HepG2 (cell line): ENCODE results near the gene THEM4. TPM values are rescaled to one million over a fixed set of nuclear protein-coding genes. Genes with fewer than 3 reads are reported as not detected.
"Not testable (repeated sequence)": the region's sequence is repeated elsewhere in the genome, so short reads cannot be mapped to it uniquely, and the experiment has no call there.

Experiments
- ATAC-seq: fragments of 200-7000 bp; cut with Tn5 transposase; 3 replicates; pipeline ENCODE4 v1.9.1; 2020; ENCODE audit warnings: mild to moderate bottlenecking, moderate library complexity
- BruUV-seq: library from RNA; stranded (reverse); fragments of 400-500 nt; replicated peaks from 2 replicates; lab custom pipeline; 2021; lab: Mats Ljungman, UMichigan
- CTCF ChIA-PET: fragments of 300-600 bp; formaldehyde crosslinking; extraction: SDS; loops from one replicate; lab custom pipeline; 2021; ENCODE audit warnings: low total read pairs, inconsistent platforms, low intra/inter-chr PET ratio; lab: Yijun Ruan, JAX
- POLR2A ChIA-PET: fragments of 350-600 bp; sonication (Branson Sonifier 250); formaldehyde crosslinking; loops from one replicate; lab custom pipeline; 2020; ENCODE audit warnings: antibody characterized with exemption, inconsistent platforms; lab: Yijun Ruan, JAX
- DNase-seq: peaks from one replicate; pipeline ENCODE4 v3.0.0-alpha.2; 2015; ENCODE audit warnings: low spot score
- FAIRE-seq: peaks from 3 replicates; lab custom pipeline; 2011; peaks lifted over from hg19 to GRCh38; lab: Jason Lieb, UNC
- H2AFZ ChIP-seq: one replicate; pipeline ENCODE4 v1.6.1; 2011; ENCODE audit warnings: low read length, inconsistent platforms
- H3K27ac ChIP-seq: fragments of 300-600 bp; 3 replicates; pipeline ENCODE4 v1.8.0; 2011; ENCODE audit warnings: mixed run types, mild to moderate bottlenecking, mixed read lengths, low read length, inconsistent platforms; ENCODE audit not compliant: insufficient read depth; ENCODE audit errors: extremely low read length
- H3K27me3 ChIP-seq, 2 experiments: fragments of 200-600 bp in 1 of 2; 2 replicates in 1 of 2; 3 replicates in 1 of 2; pipeline versions ENCODE4 v1.6.0 to v1.8.0; 2011; ENCODE audit warnings: low read length in 2 of 2, mild to moderate bottlenecking in 2 of 2, moderate library complexity in 2 of 2, inconsistent platforms in 1 of 2; ENCODE audit not compliant: insufficient read depth in 2 of 2, control insufficient read depth in 1 of 2
- H3K36me3 ChIP-seq, 2 experiments: fragments of 200-600 bp in 1 of 2; replicated peaks in 1 of 2; 2 replicates in 1 of 2; 3 replicates in 1 of 2; pipeline versions ENCODE4 v1.5.1 to v1.8.0; 2011; ENCODE audit warnings: low read length in 2 of 2, inconsistent platforms in 1 of 2; ENCODE audit not compliant: insufficient read depth in 2 of 2, control insufficient read depth in 1 of 2
- H3K4me1 ChIP-seq: 2 replicates; pipeline ENCODE4 v1.5.1; 2012; ENCODE audit warnings: low read length, inconsistent platforms; ENCODE audit not compliant: insufficient read depth
- H3K4me2 ChIP-seq: 2 replicates; pipeline ENCODE4 v1.6.0; 2011; ENCODE audit warnings: low read depth, low read length, inconsistent platforms
- H3K4me3 ChIP-seq, 3 experiments: fragments of 200-600 bp in 1 of 3; sonication (generic), shearing (Covaris generic) in 1 of 3; replicated peaks in 1 of 3; 2 replicates each; pipeline ENCODE4 v1.5.1; 2011 to 2016; ENCODE audit warnings: low read length in 3 of 3, inconsistent platforms in 2 of 3, low read depth in 2 of 3, mild to moderate bottlenecking in 2 of 3, control low read depth in 1 of 3, mixed read lengths in 1 of 3; ENCODE audit not compliant: insufficient read depth in 1 of 3
- H3K79me2 ChIP-seq: one replicate; pipeline ENCODE4 v1.6.1; 2011; ENCODE audit warnings: low read length, inconsistent platforms; ENCODE audit not compliant: insufficient read depth
- H3K9ac ChIP-seq: 2 replicates; pipeline ENCODE4 v1.6.0; 2011; ENCODE audit warnings: mild to moderate bottlenecking, low read depth, low read length, inconsistent platforms; ENCODE audit not compliant: insufficient read depth
- H3K9me3 ChIP-seq: 2 replicates; pipeline ENCODE4 v1.5.1; 2012; ENCODE audit warnings: mild to moderate bottlenecking, low read length
- H4K20me1 ChIP-seq: 2 replicates; pipeline ENCODE4 v1.6.0; 2011; ENCODE audit warnings: inconsistent platforms, mild to moderate bottlenecking, low read length, moderate library complexity; ENCODE audit not compliant: insufficient read depth
- ELF1 ChIP-seq: sonication (generic); formaldehyde crosslinking; IDR thresholded peaks from 2 replicates; pipeline ENCODE4 v1.4.0; 2020; ENCODE audit warnings: missing genetic modification reagents
- EP300 ChIP-seq, 3 experiments: sonication (generic) in 1 of 3; formaldehyde crosslinking in 1 of 3; IDR thresholded peaks; 2 replicates each; pipeline versions ENCODE4 v1.5.1 to v1.6.1; 2011 to 2020; ENCODE audit warnings: low read depth in 2 of 3, low read length in 2 of 3, borderline replicate concordance in 1 of 3, improper control_type of control experiment in 1 of 3, mild to moderate bottlenecking in 1 of 3, missing genetic modification reagents in 1 of 3, moderate library complexity in 1 of 3
- HNF1B ChIP-seq: sonication (generic); formaldehyde crosslinking; IDR thresholded peaks from 2 replicates; pipeline ENCODE4 v1.5.1; 2020; ENCODE audit warnings: mild to moderate bottlenecking, moderate library complexity, missing genetic modification reagents
- KLF11 ChIP-seq: IDR thresholded peaks from 2 replicates; pipeline ENCODE4 v1.6.1; 2016; ENCODE audit warnings: missing compliant biosample characterization
- MXD3 ChIP-seq: IDR thresholded peaks from 2 replicates; pipeline ENCODE4 v1.6.1; 2016; ENCODE audit warnings: mild to moderate bottlenecking, missing biosample characterization, missing genetic modification reagents
- PRMT3 ChIP-seq: sonication (generic); formaldehyde crosslinking; IDR thresholded peaks from 2 replicates; pipeline ENCODE4 v1.8.1; 2022; ENCODE audit warnings: low read depth, mild to moderate bottlenecking, moderate library complexity, missing genetic modification reagents, borderline replicate concordance
- THAP8 ChIP-seq: sonication (generic); formaldehyde crosslinking; IDR thresholded peaks from 2 replicates; pipeline ENCODE4 v1.5.1; 2020; ENCODE audit warnings: missing genetic modification reagents, mild to moderate bottlenecking, borderline replicate concordance
- U2AF1 ChIP-seq: fragments of 200-400 bp; formaldehyde crosslinking; optimal IDR thresholded peaks from 2 replicates; pipeline ENCODE3; 2017; ENCODE audit warnings: mild to moderate bottlenecking, low read depth, low read length
- ZNF17 ChIP-seq: sonication (generic); formaldehyde crosslinking; IDR thresholded peaks from 2 replicates; pipeline ENCODE4 v1.5.0; 2020; ENCODE audit warnings: mild to moderate bottlenecking, missing genetic modification reagents
- ZNF543 ChIP-seq: sonication (generic); formaldehyde crosslinking; IDR thresholded peaks from 2 replicates; pipeline ENCODE4 v1.4.0; 2020; ENCODE audit warnings: mild to moderate bottlenecking, missing genetic modification reagents
- ZNF761 ChIP-seq: sonication (generic); formaldehyde crosslinking; conservative IDR thresholded peaks from 2 replicates; pipeline ENCODE4 v1.4.0; 2020; ENCODE audit warnings: mild to moderate bottlenecking, missing genetic modification reagents
- WGBS: methylation state at CpG from one replicate; pipeline ENCODE4 v1.1.6; 2017; ENCODE audit warnings: low lambda C conversion rate; 5-methylcytosine and 5-hydroxymethylcytosine counted together
- in situ Hi-C: cut with HindIII; loops from 2 replicates; pipeline ENCODE4 v1.10.0; 2017; ENCODE audit warnings: low pct_unique_long_range_greater_than_20kb; ENCODE audit not compliant: extremely low pct_ligation_motif_present
- intact Hi-C: fragments of 100-400 bp; cut with micrococcal nuclease; formaldehyde crosslinking; loops from one replicate; pipeline ENCODE4 v1.10.0; 2022; ENCODE audit not compliant: unreplicated experiment
- polyA plus RNA-seq, 8 experiments: library from polyadenylated mRNA; depleted of rRNA in 3 of 8; stranded (reverse) in 7 of 8; unstranded in 1 of 8; fragments of >200 nt; fragmentation: Illumina TruSeq in 4 of 8; extraction: Trizol in 4 of 8; gene quantifications; 2 replicates each; pipeline versions ENCODE4 v1.2.1 to v1.2.3, GENCODE V29; 2011 to 2016; ENCODE audit warnings: low read depth in 4 of 8, missing spikeins in 1 of 8, mixed read lengths in 1 of 8; ENCODE audit not compliant: insufficient read depth in 1 of 8
- total RNA-seq, 5 experiments: library from RNA; depleted of rRNA; stranded (reverse); fragments of >200 nt; fragmentation: Illumina TruSeq; extraction: Trizol; gene quantifications; 2 replicates each; pipeline ENCODE4 v1.2.3, GENCODE V29; 2016; ENCODE audit warnings: low read depth in 1 of 5

Gene THEM4
- total and polyA plus RNA-seq, 2 of the 13 experiments (the other 11 are each of a cell fraction or from before 2014, with no cell fraction given): 10.9 to 13.9 TPM

- no peak for TF ChIP-seq THAP8 (CRISPR knock-in tag)
- TF ChIP-seq U2AF1: no peak
- no peak for TF ChIP-seq PRMT3
Observed at GRCh38 chr1:151902858-151903257, 6.5 kb downstream of the THEM4 start (continued).

- H3K27me3 ChIP-seq, H3K4me3 ChIP-seq, H2AFZ ChIP-seq, H3K79me2 ChIP-seq, CTCF ChIA-PET, H3K4me1 ChIP-seq, H3K27ac ChIP-seq, H3K9ac ChIP-seq, H3K36me3 ChIP-seq, H4K20me1 ChIP-seq, ATAC-seq, H3K4me2 ChIP-seq, BruUV-seq, DNase-seq, in situ Hi-C loops, intact Hi-C loops, FAIRE-seq: not testable (repeated sequence)
- POLR2A ChIA-PET: interaction anchor here (1.0 kb wide), 1 partner anchor 8 kb away, joined by 3 read pairs; the partner anchor contains the start of gene THEM4
- TF ChIP-seq ZNF761 (CRISPR knock-in tag): peak; percentile 100
- peaks cover 22% of the 10 kb centered on the region; the same call in 1 of the 2 replicates for H3K9me3 ChIP-seq
- WGBS: 92% methylated on average over 2 of the region's 3 CpGs
Observed at GRCh38 chr1:151900804-151901203, 8.5 kb downstream of the THEM4 start.

GRCh38 chr1:151898519-151898991, 10.8 kb downstream of the THEM4 start:
- Histone ChIP-seq H3K36me3 (peaks cover 2 to 4% of the 10 kb centered on the region in 2 experiments; a peak in 2 of 5 replicates), H3K9me3 (peaks cover 22% of the 10 kb centered on the region; the same call in 1 of the 2 replicates), H2AFZ (no peak overlapping the region), H3K4me2 (no peak overlapping the region), H3K27me3 (no peaks in the 10 kb centered on the region), H3K27ac (no peak overlapping the region), H3K4me1 (peaks cover 10% of the 10 kb centered on the region; the same call in 1 of the 2 replicates), H3K9ac (no peak overlapping the region), H3K4me3 (no peak overlapping the region), H3K79me2 (peaks cover 2% of the 10 kb centered on the region), H4K20me1 (no peaks in the 10 kb centered on the region)
- ChIA-PET POLR2A (interaction anchor here (1.6 kb wide), 1 partner anchor 11 kb away, joined by 6 read pairs; the partner anchor contains the start of gene THEM4), CTCF (no interaction called here)
- intact Hi-C loops (no loop called here), in situ Hi-C loops (no loop called here)
- WGBS: no CpG with 5 or more reads among the region's 2 CpGs
- DNase-seq (no peak), FAIRE-seq (no peak), ATAC-seq (no peak)
- no TSS peak for BruUV-seq
- TF ChIP-seq EP300 (IDR thresholded peaks at IDR 0.05; ENCODE audit: low read depth in 2 of 2, low read length in 2 of 2) (no peak), EP300 (CRISPR knock-in tag; IDR thresholded peaks at IDR 0.05; ENCODE audit: borderline replicate concordance) (no peak), ZNF17 (CRISPR knock-in tag) (no peak), KLF11 (CRISPR knock-in tag) (no peak), HNF1B (CRISPR knock-in tag) (no peak), ELF1 (CRISPR knock-in tag) (no peak), ZNF543 (CRISPR knock-in tag) (no peak), MXD3 (CRISPR knock-in tag) (no peak)
